ACC112 (cell line): ENCODE measurements around the gene CHGA.

Experiments used
- H2AFZ ChIP-seq: fragments of 200-600 bp; sonication (generic); one replicate; pipeline ENCODE4 v1.6.0; 2017; ENCODE audit warnings: antibody characterized with exemption, low read length; ENCODE audit not compliant: unreplicated experiment
- H3K27ac ChIP-seq: fragments of 200-600 bp; sonication (generic); 2 replicates; pipeline ENCODE4 v1.5.1; 2014; ENCODE audit warnings: low read depth, mild to moderate bottlenecking, antibody characterized with exemption, low read length, moderate library complexity
- H3K27me3 ChIP-seq: fragments of 200-600 bp; sonication (generic); 2 replicates; pipeline ENCODE4 v1.6.1; 2014; ENCODE audit warnings: mild to moderate bottlenecking, antibody characterized with exemption, low read length, moderate library complexity, mixed read lengths; ENCODE audit not compliant: insufficient read depth
- H3K36me3 ChIP-seq: fragments of 200-600 bp; sonication (generic); 2 replicates; pipeline ENCODE4 v1.6.1; 2016; ENCODE audit warnings: mild to moderate bottlenecking, antibody characterized with exemption, low read length, moderate library complexity, mixed read lengths; ENCODE audit not compliant: insufficient read depth
- H3K4me1 ChIP-seq: fragments of 200-600 bp; sonication (generic); one replicate; pipeline ENCODE4 v1.6.1; 2016; ENCODE audit warnings: low read length, mixed read lengths; ENCODE audit not compliant: insufficient read depth, unreplicated experiment, control insufficient read depth
- H3K4me3 ChIP-seq: fragments of 200-600 bp; sonication (generic); 2 replicates; pipeline ENCODE4 v1.5.1; 2014; ENCODE audit warnings: mild to moderate bottlenecking, low read depth, low read length
- H3K79me2 ChIP-seq: fragments of 200-600 bp; sonication (generic); one replicate; pipeline ENCODE4 v1.6.0; 2016; ENCODE audit warnings: low read length; ENCODE audit not compliant: control insufficient read depth, unreplicated experiment, insufficient read depth

Gene CHGA

GRCh38 chr14:92938890-92939671 is 16.1 kb downstream of the CHGA start:
- no peak overlapping the region for H3K27ac ChIP-seq
- H3K4me3 ChIP-seq = no peak overlapping the region
- H3K79me2 ChIP-seq = no peaks in the 10 kb centered on the region
- no peaks in the 10 kb centered on the region for H3K27me3 ChIP-seq
- no peaks in the 10 kb centered on the region for H3K4me1 ChIP-seq
- H2AFZ ChIP-seq = no peak overlapping the region
- H3K36me3 ChIP-seq = no peaks in the 10 kb centered on the region

GRCh38 chr14:92939699-92940098 is 16.7 kb downstream of the CHGA start:
- no peaks in the 10 kb centered on the region for H3K27me3 ChIP-seq

GRCh38 chr14:92940543-92940942 is 17.6 kb downstream of the CHGA start:
- Histone ChIP-seq H3K79me2 (no peaks in the 10 kb centered on the region), H3K4me1 (no peaks in the 10 kb centered on the region), H2AFZ (no peak overlapping the region), H3K36me3 (no peaks in the 10 kb centered on the region), H3K4me3 (no peak overlapping the region), H3K27ac (no peak overlapping the region), H3K27me3 (no peaks in the 10 kb centered on the region)

More at GRCh38 chr14:92939699-92940098, 16.7 kb downstream of the CHGA start:
- no peak overlapping the region for H3K4me3 ChIP-seq
- H3K4me1 ChIP-seq = no peaks in the 10 kb centered on the region
- no peaks in the 10 kb centered on the region for H3K79me2 ChIP-seq
- no peaks in the 10 kb centered on the region for H3K36me3 ChIP-seq
- no peak overlapping the region for H3K27ac ChIP-seq
- no peak overlapping the region for H2AFZ ChIP-seq

GRCh38 chr14:92941531-92941930 is 18.6 kb downstream of the CHGA start:
- no peaks in the 10 kb centered on the region for H3K27me3 ChIP-seq
- peaks cover 6% of the 10 kb centered on the region for H3K4me1 ChIP-seq

GRCh38 chr14:92942136-92942535 is 19.2 kb downstream of the CHGA start:
- Histone ChIP-seq H3K4me3 (no peak overlapping the region), H2AFZ (no peak overlapping the region), H3K27ac (no peak overlapping the region)

More at GRCh38 chr14:92941531-92941930, 18.6 kb downstream of the CHGA start:
- Histone ChIP-seq H3K79me2 (no peaks in the 10 kb centered on the region), H2AFZ (no peak overlapping the region), H3K4me3 (no peak overlapping the region), H3K36me3 (no peaks in the 10 kb centered on the region), H3K27ac (no peak overlapping the region)

GRCh38 chr14:92942576-92942975 is 19.6 kb downstream of the CHGA start:
- H3K4me1 ChIP-seq = peaks cover 10% of the 10 kb centered on the region
- H3K27me3 ChIP-seq = no peaks in the 10 kb centered on the region
- H3K36me3 ChIP-seq = no peaks in the 10 kb centered on the region
- no peak overlapping the region for H3K27ac ChIP-seq
- H2AFZ ChIP-seq = no peak overlapping the region
- no peak overlapping the region for H3K4me3 ChIP-seq
- no peaks in the 10 kb centered on the region for H3K79me2 ChIP-seq

More at GRCh38 chr14:92942136-92942535, 19.2 kb downstream of the CHGA start:
- H3K79me2 ChIP-seq = no peaks in the 10 kb centered on the region
- no peaks in the 10 kb centered on the region for H3K36me3 ChIP-seq
- peaks cover 10% of the 10 kb centered on the region for H3K4me1 ChIP-seq
- H3K27me3 ChIP-seq = no peaks in the 10 kb centered on the region

- Histone ChIP-seq H3K4me1 (peaks cover 10% of the 10 kb centered on the region), H3K27me3 (no peaks in the 10 kb centered on the region), H3K4me3 (no peak overlapping the region), H3K27ac (no peak overlapping the region), H3K79me2 (no peaks in the 10 kb centered on the region), H3K36me3 (no peaks in the 10 kb centered on the region), H2AFZ (no peak overlapping the region)
Observed at GRCh38 chr14:92942976-92943710, 20.2 kb downstream of the CHGA start.

GRCh38 chr14:92943855-92944570 is 21.1 kb downstream of the CHGA start:
- no peak overlapping the region for H3K4me3 ChIP-seq
- H3K27ac ChIP-seq = no peak overlapping the region
- H3K36me3 ChIP-seq = no peaks in the 10 kb centered on the region
- H3K79me2 ChIP-seq = no peaks in the 10 kb centered on the region
- H3K4me1 ChIP-seq = peaks cover 10% of the 10 kb centered on the region
- no peak overlapping the region for H2AFZ ChIP-seq
- no peaks in the 10 kb centered on the region for H3K27me3 ChIP-seq

- Histone ChIP-seq H3K4me1 (peaks cover 10% of the 10 kb centered on the region), H3K27ac (no peak overlapping the region), H3K4me3 (no peak overlapping the region), H3K36me3 (no peaks in the 10 kb centered on the region), H3K79me2 (no peaks in the 10 kb centered on the region), H2AFZ (no peak overlapping the region), H3K27me3 (no peaks in the 10 kb centered on the region)
Observed at GRCh38 chr14:92944976-92945375, 22.0 kb downstream of the CHGA start.

- Histone ChIP-seq H3K36me3 (no peaks in the 10 kb centered on the region), H3K79me2 (no peaks in the 10 kb centered on the region), H2AFZ (no peak overlapping the region), H3K27ac (no peak overlapping the region), H3K4me1 (peaks cover 15% of the 10 kb centered on the region), H3K4me3 (no peak overlapping the region), H3K27me3 (no peaks in the 10 kb centered on the region)
Observed at GRCh38 chr14:92945544-92945943, 22.6 kb downstream of the CHGA start.
